ENCODE measurements around the gene DTX1.

DTX1 gene

DNA sequence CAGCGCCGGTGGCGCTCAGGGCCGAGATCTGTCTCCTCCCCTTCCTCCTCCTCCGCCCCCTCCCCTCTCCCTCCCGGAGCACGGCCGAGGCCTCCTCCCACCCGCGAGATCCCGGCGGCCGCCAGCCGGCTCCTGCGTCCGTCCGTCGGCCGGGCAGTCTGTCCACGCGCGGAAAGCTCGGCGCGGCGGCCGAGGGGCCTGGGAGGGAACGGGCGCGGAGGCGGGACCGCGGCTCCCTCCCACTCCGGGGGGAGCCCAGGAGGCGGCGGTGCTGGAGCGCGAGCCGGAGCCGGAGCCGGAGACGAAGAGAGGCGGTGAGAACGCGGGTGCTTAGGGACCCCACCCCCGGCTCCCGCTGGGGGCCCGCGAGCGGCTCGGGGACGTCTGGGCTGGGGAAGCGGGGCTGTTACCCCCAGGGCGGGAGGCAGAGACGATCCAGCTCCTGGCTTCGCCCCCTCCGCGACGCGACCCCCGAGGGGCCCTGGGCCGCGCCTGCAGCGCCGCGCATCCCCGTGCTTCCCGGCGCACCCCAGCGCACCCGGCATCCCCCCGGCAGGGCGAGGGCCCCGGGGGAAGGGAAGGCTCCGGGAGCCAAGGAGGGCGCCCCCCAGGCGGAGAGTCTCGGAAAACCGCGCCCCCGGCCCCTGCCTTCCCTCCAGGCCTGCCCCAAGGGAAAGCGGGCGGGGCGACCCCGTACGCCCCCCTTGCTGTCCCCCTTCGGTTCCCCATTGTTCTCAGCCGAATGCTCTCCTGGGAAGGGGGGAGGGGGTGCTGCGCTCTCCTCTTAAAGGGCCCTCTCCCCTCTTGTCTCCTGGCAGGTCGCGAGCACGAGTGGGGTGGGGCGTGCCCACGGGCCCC, at the start of gene DTX1:
Gene DTX1, plus strand, starts transcription at position 100 of the 858 bp plus-strand sequence. CDS start 1,463 bp downstream, outside the sequence.
- Histone ChIP-seq H3K27ac (peak within 1 kb of the TSS; percentile 57), H3K9me3 (ENCODE audit: severe bottlenecking) (no peaks in the 10 kb centered on the region), H3K36me3 (peaks cover 22% of the 10 kb centered on the region), H3K27me3 (ENCODE audit: insufficient read depth, low read depth, severe bottlenecking) (no peaks in the 10 kb centered on the region), H3K4me3 (ENCODE audit: low read depth, low read length) (peak within 1 kb of the TSS; percentile 67)
- peak; percentile 53 for DNase-seq
- TF ChIP-seq, protein P1, sequence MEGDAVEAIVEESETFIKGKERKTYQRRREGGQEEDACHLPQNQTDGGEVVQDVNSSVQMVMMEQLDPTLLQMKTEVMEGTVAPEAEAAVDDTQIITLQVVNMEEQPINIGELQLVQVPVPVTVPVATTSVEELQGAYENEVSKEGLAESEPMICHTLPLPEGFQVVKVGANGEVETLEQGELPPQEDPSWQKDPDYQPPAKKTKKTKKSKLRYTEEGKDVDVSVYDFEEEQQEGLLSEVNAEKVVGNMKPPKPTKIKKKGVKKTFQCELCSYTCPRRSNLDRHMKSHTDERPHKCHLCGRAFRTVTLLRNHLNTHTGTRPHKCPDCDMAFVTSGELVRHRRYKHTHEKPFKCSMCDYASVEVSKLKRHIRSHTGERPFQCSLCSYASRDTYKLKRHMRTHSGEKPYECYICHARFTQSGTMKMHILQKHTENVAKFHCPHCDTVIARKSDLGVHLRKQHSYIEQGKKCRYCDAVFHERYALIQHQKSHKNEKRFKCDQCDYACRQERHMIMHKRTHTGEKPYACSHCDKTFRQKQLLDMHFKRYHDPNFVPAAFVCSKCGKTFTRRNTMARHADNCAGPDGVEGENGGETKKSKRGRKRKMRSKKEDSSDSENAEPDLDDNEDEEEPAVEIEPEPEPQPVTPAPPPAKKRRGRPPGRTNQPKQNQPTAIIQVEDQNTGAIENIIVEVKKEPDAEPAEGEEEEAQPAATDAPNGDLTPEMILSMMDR (IDR thresholded peaks at IDR 0.05; ENCODE audit: low read depth, low read length): no peak

DNA sequence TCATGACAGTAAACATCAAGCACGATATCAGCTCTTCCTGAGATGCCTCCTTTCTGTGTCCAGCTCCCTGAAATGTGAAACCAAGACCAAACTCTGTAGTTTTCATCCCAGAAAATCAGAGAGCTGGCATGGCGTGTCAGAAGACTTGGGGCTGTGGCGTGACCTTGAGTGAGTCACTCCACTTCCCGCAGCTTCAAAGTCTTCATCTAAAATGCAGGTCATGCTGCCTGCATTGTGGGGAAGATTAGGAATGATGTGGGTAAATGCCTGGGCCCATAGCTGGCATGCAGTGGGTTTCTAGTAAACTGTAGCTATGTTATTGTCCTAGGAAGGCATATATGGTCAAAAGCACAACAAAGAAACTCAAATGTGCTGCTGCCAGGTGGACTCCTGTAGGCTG, 49.4 kb upstream of the DTX1 start:
- DNase-seq: no peak
- no peak overlapping the region for H3K27ac ChIP-seq
- no peaks in the 10 kb centered on the region for H3K36me3 ChIP-seq
- H3K9me3 ChIP-seq (ENCODE audit: severe bottlenecking): no peaks in the 10 kb centered on the region
- peaks cover 11% of the 10 kb centered on the region for H3K27me3 ChIP-seq (ENCODE audit: insufficient read depth, low read depth, severe bottlenecking)
- H3K4me3 ChIP-seq (ENCODE audit: low read depth, low read length): no peak overlapping the region
- TF ChIP-seq, protein P1 (IDR thresholded peaks at IDR 0.05; ENCODE audit: low read depth, low read length): no peak

DNA sequence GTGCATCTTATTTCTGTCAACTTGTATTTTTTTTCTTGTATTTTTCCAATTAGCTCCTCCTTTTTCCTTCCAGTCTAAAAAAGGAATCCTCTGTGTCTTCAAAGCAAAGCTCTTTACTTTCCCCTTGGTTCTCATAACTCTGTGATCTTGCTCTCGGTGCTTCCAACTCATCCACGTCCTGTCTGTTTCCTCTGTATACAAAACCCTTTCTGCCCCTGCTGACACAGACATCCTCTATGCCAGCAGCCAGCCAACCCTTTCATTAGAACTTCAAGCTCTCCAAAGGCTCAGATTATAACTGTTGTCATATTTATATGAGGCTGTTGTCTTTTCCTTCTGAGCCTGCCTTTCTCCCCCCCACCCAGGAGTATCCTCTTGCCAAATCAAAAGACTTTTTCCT, 45.8 kb upstream of the DTX1 start:
- TF ChIP-seq, protein P1 (IDR thresholded peaks at IDR 0.05; ENCODE audit: low read depth, low read length): no peak
- H3K27me3 ChIP-seq (ENCODE audit: insufficient read depth, low read depth, severe bottlenecking): peaks cover 13% of the 10 kb centered on the region
- no peaks in the 10 kb centered on the region for H3K36me3 ChIP-seq
- no peak for DNase-seq
- no peak overlapping the region for H3K27ac ChIP-seq
- no peaks in the 10 kb centered on the region for H3K9me3 ChIP-seq (ENCODE audit: severe bottlenecking)
- no peak overlapping the region for H3K4me3 ChIP-seq (ENCODE audit: low read depth, low read length)

DNA sequence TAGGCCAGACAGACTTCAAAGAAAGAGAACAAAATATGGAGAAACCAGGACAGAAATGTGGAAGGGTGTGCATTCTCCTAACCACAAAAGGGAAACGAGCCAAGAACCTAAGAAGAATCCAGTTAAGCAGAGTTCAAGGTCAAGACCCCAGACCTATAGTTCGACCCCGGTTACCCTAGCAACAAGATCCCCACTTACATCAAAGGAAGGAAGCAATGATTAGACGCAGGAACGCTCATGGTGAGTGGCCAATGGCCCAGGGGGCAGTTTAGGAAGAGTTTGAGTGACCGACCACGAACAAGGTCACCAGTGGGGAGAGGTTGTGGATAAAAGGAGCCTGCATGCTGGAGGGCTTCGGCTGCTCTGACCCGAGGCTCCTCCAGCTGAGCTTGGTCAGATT, 42.0 kb upstream of the DTX1 start:
- H3K9me3 ChIP-seq (ENCODE audit: severe bottlenecking): no peaks in the 10 kb centered on the region
- peaks cover 16% of the 10 kb centered on the region for H3K27me3 ChIP-seq (ENCODE audit: insufficient read depth, low read depth, severe bottlenecking)
- no peak overlapping the region for H3K27ac ChIP-seq
- TF ChIP-seq, protein P1 (IDR thresholded peaks at IDR 0.05; ENCODE audit: low read depth, low read length): no peak
- no peak overlapping the region for H3K4me3 ChIP-seq (ENCODE audit: low read depth, low read length)
- no peaks in the 10 kb centered on the region for H3K36me3 ChIP-seq
- DNase-seq: no peak

DNA sequence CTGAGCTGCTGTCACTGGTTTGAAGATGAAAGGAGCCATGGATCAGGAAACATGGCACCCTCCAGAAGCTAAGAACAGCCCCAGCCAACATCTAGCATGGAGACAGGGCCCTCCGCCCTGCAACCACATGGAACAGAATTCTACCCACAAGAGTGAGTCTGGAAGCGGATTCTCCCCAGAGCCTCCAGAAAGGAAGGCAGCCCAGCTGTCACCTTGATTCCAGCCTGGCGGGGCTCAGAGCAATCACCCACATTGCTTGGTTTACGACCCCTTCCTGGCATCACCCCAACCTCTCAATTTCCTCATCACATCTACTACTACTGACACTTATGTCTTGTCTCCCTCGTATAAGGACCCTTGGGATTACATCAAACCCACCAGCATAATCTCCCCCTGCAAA, 39.7 kb upstream of the DTX1 start:
- TF ChIP-seq, protein P1 (IDR thresholded peaks at IDR 0.05; ENCODE audit: low read depth, low read length): no peak

More for the DNA sequence above, 39.7 kb upstream of the DTX1 start:
- Histone ChIP-seq H3K27me3 (ENCODE audit: insufficient read depth, low read depth, severe bottlenecking) (peaks cover 22% of the 10 kb centered on the region), H3K27ac (no peak overlapping the region), H3K36me3 (no peaks in the 10 kb centered on the region), H3K4me3 (ENCODE audit: low read depth, low read length) (no peak overlapping the region), H3K9me3 (ENCODE audit: severe bottlenecking) (no peaks in the 10 kb centered on the region)
- DNase-seq: no peak

All from WERI-Rb-1 (cell line).